Activated T-cell treated with anti-CD3 and anti-CD28 coated beads for 24 hours (primary cell): Measurements from ENCODE around the gene DRICH1.
"Not testable (repeated sequence)": the region's sequence is repeated elsewhere in the genome, so short reads cannot be mapped to it uniquely, and the experiment has no call there.

Experiments used
- DNase-seq: peaks from one replicate; pipeline ENCODE4 v3.0.0-alpha.2; 2020; ENCODE audit warnings: low read depth

The DRICH1 gene

DNA sequence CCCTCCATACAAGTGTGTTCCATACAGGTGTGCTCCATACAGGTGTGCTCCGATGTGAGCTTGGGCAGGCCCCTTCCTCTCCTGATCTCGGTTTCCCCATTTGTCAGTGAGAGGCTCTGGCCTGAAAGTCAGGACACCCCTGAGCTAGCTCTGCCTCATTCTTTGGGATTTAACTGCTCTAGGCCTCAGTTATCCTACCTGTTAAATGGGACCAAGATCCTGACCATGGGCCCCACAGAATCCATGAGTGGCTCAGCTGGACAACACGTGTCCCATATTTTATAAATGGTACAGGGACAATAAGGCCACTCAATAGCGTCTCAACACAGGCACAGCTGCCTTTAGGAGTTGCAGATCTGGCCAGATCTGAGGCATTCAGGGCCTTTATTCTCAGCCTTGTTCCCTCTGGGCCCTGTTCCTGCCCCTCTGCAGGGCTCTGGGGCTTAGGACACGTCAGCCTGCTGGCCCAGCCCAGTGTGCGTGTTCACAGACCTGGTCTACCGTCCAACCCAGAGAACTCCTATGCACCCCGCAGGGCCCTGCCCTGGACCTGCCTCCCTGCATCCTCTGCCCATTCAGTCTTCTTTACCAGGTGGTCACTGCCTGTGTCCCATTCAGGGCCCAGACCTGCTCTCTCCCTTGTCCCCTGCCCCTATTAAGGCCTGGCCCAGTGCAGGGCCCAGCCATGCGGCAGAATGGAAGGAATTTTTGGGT lies 33.2 kb downstream of the DRICH1 start:
- no peak for DNase-seq

DNA sequence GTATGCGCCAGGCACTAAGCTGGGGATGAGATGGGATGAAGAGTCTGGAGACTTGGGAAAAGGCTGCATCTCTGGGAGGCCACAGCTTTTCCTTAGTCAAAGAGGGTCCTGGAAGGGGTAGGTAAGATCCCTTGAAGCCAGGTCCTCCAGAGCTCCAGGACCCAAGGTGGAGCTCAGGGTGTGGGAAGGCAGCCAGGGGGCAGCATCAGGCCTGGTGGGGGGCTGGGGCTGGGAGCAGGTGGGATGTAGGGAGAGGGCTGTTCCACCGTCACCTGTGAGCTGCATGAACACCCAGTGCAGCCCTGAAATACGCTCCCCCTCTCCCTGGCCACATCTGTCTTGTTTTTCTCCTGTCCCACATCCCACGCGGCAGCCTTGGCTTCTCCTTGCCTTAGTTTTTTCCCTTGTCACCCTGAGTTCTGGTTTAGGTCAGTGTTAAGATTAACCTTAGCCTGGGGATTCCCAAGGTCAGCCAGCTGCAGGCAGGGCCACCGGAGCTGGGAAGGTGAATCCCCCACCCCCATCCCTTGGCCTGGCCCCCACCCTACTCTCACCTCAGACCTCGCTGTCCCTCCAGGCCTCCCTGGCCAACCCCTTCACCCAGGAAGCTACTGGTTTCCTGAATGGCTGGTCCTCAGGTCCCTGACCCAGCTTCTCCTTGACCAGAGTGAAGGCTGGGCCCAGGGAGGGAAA lies 34.4 kb downstream of the DRICH1 start:
- DNase-seq = not testable (repeated sequence)

DNA sequence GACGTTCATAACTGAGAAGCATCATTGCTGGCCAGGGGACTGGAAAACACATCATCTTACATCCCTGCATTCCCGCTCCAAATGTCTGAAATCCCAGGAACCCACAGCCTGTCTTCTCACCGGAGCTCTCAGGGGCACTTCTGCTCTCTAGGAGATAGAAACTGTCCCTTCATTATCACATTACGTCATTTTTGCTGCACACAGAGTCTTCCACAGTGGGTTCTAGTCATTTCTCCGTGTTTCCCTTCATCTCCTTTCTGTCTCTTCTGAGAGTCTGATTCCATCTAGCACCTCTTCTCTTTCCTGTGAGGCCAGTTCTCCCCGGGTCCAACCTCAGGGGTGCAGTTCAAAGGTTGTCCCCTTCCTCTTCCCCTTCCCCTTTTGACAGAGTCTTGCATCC lies 36.2 kb downstream of the DRICH1 start:
- not testable (repeated sequence) for DNase-seq

DNA sequence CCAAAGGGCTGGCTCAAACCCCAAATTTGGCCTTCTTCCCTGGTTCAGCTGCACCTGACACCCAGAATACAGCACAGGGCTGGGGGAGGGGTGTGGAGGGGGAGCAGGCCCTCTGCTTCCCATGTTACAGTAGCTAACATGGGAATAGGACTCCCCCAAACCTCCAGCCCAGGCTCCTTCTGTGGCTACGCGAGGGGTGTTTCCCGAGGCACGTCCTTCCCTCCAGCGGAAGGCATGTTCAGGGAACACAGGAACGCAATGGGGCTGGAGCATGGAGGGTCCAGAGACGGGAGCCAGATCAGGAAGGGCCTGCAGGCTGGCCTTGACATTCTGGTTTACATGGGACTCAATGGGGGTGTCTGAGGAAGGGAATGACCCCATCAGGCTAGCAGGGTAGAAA lies 40.3 kb downstream of the DRICH1 start:
- no peak for DNase-seq

DNA sequence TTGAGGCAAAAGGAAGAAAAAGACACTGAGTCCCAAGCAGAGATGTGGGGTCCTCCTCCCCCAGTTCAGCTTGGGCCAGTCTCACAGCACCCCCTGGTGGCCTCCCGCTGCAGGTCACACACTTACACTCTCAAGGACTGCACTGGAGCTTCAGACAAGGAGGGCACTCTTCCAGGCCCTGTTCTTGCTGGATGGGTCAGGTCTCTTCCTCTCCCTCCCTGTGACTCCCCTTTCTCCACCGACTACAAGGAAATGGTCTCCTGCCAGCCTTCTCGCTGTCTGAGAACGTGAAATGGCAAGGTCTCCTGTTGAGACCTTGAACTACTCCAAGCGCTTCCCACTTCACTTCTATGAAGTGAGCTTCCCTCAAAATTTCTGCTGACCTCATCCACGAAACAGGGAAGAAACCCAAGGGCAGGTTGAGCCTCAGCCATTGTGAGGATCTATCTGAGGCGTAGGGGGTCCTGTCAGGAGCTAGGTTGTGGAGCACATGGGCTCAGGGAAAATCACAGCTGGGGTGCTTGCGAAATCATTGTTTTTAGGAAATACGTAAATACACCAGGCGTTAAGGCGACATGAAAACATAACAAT lies 40.8 kb downstream of the DRICH1 start:
- DNase-seq = peak; percentile 28

DNA sequence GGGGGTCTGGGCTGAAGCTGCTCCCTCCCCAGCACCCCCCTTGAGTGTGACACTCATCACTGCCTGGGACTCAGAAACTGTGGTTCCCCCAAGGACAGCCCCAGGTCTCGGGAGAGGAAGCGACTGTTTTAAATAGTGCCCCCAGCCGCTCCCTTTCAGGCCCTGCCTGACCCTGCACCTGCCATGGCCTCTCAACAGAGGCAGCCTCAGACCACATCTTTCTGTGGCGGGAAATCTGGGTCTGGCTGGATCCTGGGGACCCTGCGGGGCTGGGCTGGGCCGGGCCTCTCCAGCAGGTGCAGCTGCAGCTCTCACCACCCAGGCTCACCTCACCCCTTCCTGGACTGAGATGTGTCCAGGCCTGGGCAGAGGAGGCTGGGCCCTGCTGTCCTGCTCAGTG lies 48.3 kb downstream of the DRICH1 start:
- DNase-seq = no peak

DNA sequence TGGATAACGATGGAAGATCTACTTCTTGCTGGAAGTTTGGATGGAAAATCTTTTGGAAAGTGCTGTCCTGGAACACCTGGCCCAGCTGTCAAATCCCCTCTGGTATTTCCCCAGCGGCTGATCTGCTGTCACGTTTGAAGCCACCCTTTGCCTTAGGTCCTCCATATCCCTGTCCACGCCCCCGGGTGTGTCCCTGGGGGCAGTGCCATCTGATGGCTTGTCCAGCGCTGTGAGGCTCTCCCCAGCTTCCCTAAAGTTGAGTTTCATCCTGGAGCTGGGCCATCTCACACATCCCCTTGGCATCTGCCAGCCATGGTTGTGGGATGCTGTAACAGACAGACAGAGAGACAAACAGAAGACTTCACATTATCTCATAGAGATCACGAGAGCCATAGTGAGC lies 49.0 kb downstream of the DRICH1 start:
- DNase-seq = no peak

DNA sequence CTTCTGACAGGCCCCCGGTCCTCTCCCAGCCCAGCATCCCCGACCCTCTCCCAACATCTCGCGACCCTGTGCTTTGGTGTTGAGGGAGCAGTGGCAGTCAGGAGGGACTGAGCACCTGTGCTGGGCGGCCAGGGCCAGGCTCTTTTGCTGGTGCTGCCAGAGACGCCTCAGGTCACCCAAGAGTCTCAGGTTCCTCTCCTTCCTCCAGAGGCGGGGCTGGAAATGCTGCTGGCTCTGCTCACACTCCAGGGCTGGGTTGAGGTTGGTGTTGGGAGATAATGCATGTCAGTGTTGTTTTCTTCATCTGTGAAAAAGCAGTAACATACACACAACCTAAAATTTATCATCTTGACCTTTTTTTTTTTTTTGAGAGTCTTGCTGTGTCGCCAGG lies 50.9 kb downstream of the DRICH1 start:
- no peak for DNase-seq

DNA sequence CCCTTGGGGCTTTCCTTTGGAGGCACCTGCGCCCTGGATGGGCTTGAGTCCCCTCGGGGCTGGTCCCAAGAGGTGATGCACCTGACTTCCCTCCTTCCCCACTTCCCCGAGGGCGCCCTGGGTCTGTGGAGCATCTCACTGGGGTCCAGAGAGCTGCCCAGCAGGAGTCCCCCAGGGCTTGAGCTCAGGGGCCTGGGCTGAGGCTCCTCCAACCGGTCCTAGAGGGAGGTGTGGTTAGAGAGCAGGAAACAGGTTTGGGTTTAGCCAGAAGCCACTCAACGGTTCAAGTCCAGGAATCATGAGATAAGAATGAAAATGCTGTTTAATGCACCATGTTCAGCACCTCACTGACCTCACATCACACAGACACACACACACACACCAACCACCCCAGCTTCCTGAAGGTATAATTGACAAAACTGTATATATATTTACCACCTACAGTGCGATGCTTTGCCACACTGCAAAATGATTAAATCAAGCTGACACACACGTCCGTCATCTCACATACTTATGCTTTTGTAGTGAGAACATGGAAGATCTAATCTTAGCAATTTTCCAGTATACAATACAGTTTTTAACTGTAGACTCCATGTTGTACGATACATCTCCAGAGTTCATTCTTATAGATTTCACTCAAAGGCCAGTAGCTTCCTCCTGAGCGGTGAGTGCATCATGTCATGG lies 51.4 kb downstream of the DRICH1 start:
- no peak for DNase-seq

DNA sequence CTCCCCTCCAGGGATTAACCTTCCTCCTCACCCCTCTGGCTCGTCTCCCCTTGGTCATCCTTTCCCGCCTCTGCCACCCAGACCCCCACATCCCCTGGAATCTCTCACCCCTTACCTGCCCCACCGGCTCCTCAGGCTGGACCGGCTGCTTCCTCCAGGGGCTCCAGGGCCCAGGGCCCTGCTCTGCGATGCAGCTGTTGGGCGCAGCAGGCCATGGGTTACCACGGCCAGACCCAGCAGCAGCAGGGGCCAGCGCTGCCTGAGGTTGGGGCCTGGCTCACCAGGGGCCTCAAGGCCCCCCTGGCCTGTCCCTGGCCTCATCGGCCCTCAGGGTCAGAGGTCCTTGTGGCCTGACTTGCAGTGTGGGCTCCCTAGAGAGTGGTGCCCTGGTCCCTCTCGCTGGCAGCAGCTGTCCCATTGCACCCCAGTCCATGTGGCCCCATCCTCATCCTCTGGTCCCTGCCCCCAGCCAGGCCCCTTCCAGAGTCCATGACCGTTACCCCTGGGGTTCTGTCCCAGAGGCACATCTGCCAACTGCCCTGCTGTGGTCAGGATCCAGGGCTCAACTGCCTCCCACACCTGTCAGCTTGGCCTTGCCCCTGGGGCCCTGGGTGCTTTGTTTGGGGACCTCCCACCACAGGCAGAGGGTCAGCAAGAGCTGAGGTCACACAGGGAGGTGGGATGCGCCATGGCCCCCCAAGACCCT lies 52.1 kb downstream of the DRICH1 start, which contains the start of gene IGLL1:
IGLL1 (minus strand) TSS at position 421 of the 706 bp plus-strand sequence; CDS start at position 321, 100 bp downstream.
- no peak for DNase-seq

DNA sequence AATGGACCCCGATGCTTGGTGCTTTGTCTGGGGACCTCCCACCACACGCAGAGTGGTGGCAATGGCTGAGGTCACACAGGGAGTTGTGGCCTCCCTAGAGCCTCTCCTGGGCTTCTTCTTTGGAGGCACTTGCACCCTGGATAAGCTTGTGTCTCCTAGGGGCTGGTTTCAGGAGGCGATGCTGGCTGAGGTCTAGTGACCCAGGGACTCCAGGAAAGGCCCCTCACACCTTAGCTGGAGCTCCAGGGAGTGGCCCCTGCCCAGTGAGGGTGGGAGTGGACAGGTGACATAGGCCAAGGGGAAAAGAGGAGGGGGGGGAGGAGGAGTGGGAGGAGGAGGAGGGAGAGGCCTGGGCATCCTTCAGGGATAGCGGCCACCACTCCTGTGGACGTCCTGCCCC lies 52.8 kb downstream of the DRICH1 start:
- DNase-seq = no peak

DNA sequence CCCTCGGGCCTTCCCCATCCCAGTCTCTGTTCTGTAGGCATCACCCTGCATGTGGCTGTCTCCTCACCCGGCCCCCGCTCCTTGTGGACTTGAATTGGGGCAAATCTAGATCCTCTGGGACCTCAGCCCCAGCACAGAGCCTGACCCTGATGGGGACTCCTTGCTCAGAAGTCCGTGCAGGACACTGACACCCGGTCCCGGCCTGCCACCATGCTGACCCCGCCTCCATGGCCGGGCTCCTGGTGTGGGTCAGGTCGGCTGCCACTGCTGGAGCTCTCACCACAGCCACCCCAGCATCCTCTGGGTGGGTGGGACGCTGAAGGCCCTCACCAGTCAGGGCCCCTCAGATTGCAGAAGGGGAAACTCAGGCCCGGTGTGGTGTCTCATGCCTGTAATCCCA lies 53.8 kb downstream of the DRICH1 start:
- DNase-seq = no peak

DNA sequence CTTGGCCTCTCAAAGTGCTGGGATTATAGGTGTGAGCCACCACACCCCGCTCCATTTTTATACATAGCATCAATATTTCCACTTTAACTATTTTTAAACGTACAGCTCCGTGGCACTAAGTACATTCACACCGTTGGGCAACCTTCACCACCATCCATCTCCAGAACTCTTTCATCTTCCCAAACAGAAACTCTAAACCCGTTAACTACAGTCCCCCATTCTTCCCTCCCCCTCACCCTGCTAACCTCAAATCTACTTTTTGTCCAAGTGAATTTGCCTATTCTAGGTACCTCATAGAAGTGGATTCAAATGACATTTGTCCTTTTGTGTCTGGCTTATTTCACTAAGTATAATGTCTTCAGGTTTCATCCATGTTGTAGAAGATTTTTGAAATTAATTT lies 55.4 kb downstream of the DRICH1 start:
- DNase-seq = no peak

DNA sequence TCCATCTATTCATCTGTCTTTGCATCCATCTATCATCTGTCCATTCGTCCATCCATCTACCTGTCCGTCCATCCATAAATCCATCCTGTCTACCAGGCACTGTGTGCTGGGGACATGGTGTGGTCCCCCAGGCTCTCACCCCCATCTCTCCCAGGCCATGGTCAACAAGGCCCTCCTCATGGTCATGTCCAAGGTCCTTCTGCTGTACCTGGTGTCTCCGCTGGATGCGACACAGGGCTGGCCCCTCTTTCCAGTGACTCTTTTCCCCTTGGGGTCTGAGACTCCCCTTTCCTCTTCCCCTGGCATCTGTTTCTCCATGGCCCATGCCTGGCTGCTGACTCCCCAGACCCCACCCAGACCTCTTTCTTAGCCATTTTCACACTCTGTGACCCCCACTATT lies 56.5 kb downstream of the DRICH1 start:
- DNase-seq = no peak

DNA sequence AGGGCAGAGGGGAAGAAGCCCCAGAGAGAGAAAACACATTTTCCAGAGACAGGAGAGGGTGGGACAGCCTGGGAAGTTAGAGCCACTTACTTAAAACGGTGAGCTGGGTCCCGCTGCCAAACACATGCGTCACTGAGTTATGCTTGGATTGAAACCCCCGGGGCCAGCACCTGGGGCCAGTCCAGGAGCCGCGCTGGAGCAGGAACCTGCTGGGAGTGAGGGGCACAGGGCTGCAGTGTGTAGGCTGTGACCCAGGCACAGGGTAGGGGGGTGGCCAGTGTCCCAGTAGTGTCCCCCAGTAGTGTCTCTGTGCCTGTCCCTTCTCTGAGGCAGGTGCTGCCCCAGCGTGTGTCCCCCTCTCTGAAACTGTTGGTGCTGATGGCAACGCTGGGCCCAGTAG lies 57.2 kb downstream of the DRICH1 start:
- no peak for DNase-seq

DNA sequence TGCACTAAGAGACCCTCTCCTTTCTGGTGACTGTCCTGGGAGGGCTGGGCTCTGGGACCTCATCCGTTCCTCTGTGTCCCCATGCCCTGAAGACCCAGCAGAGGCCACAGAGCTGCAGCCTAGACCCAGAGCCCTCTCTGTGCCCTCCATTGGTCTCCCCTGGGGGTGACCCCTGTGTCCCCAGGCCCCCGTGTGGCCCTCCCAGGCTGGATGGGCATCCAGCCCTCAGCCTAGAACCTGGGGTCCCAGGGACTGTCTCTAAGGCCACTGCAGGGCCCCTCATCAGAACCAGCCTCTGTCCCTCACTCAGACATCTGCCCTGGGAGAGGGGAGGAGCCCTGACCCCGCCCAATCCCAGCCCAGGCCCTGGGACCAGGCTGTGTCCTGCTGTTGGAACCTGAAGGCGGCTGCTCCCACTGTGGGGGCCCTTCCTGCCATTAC lies 57.7 kb downstream of the DRICH1 start:
- no peak for DNase-seq

DNA sequence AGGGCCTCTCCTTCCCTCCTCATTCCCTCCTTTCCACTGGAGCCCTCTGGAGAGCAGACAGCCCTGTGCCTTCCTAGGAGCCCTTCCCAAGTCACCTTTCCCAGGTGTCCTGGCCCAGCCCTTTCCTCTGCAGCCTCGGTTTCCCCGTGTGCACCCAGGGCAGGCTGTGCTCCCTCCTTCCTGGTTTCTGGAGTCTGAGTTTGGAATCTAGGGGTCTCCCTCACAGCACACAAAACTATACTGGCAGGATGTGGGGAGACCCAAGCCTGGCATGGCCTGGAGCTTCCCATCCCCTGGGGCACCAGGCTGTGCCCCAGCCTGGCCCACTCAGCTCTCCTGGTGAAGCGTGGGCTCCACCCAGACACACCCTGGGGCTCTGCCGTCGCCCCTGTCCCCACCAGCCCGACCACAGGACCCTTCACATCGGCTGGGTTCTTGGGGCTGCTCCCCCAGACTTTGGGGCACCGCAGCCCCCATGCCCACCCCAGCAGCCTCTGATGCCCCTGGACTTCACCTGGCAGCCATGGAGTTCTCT lies 58.4 kb downstream of the DRICH1 start:
- DNase-seq = not testable (repeated sequence)

DNA sequence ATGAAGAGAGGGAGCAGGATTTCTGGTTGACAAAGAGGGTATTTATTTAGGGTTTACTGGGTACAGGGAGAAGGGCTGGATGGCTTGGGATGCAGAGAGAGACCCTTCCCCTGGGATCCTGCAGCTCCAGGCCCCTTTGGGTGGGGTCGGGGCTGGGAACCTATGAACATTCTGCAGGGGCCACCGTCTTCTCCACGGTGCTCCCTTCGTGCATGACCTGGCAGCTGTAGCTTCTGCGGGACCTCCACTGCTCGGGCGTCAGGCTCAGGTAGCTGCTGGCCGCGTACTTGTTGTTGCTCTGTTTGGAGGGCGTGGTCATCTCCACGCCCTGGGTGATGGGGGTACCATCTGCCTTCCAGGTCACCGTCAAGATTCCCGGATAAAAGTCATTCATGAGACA lies 59.0 kb downstream of the DRICH1 start:
- not testable (repeated sequence) for DNase-seq

DNA sequence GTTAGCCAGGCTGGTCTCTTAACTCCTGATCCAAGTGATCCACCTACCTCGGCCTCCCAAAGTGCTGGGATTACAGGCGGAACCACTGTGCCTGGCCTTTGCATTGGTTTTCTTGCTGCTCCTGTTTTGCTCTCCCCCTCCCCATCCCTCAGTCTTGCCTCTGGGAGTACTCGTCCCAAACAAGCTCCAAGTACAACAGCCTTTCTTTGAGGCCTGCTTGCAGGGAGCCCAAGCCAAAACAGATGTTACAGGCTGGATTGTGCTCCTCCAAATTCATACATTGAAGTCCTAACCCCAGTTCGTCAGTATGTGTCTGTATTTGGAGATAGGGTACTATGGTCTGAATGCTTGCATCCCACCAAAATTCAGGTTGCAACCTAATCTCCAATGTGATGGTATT lies 60.6 kb downstream of the DRICH1 start:
- DNase-seq = no peak

DNA sequence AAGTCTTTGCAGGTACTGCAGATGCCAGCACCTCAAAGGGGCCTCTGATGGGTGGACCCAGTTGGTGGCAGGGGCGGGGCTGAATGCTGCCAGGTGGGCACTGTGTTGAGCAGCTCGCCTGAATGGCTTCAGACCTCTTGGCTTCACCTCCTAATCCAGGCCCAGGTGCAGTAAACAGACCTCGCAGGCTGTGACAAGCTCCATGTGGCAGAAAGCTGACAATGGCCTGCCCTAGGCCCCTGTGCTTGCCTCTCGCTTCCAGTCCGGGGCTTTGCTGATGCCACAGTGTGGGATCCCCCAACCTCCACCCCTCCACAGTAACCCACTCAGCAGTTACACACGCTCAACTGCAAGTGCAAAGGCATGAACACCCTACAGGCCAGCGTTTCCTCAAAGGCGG lies 61.4 kb downstream of the DRICH1 start:
- no peak for DNase-seq

DNA sequence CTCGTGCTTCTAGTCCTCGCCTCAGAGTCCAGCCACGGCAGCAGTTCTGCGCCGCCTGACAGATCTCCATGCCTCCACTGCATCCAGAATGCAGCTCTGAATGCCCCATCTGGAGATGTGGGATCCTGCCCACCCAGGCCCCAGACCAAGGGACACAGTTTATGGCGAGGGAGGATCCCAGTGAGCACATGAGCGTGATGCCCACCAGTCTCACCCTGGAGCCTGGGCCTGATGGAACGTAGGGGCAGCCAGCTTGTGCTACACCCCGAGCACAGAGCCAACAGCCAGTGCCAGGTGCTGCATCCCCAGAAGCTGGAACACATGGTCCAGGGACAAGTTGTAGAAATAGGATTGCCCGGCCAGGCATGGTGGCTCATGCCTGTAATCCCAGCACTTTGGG lies 62.4 kb downstream of the DRICH1 start:
- no peak for DNase-seq

DNA sequence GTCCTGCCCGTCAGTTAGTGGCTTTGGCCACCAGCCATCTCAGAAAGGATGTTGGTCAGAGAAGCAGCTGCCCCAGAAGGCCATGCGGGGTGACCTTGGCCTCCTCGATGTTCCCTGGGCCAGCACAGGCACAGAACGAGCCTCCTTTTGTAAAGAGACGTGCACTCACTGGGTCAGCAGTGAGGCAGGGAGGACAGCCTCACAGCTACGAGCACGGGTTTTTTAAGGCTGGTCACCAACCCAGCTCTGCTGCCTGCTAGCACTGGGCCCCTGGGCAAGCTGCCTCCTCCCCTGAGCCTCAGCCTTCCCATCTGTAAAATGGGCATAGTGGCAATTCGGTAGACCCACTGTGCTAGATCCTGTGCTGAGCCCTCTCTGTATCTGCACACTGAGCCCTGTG lies 62.8 kb downstream of the DRICH1 start:
- DNase-seq = no peak
